ENCODE results near the gene KRTAP19-3.

DNA sequence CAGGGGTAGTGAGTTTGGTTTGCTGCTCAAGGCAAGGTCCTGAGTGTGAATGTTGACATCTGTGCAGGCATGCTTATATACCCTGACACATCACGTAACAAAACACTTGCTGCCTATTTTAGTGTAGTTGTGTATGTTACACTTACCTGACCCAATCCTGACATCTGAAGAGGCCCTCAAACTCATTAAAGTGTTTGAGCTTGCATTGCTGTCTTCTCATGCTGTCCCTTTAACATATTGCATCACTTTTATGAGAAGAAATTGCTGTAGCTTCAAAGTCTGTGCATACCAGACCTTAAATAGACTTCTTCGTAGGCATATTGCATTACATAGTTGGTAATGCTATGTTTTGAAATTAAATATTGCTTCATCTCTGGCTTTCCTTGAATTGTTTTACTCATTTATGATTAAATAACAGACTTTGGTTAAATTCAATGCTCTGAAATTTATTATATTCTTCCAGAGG, at the start of gene KRTAP19-3:
- no peak for TF ChIP-seq SIN3A (conservative IDR thresholded peaks at IDR 0.05 in 1 of 2, IDR thresholded peaks at IDR 0.05 in 1 of 2; ENCODE audit: low read depth in 1 of 2, low read length in 2 of 2)
- no peak for TF ChIP-seq SUZ12 (IDR thresholded peaks at IDR 0.05; ENCODE audit: low read length)

Measured in H1 (cell line).